ENCODE data around the gene OR2H2. TPM values are rescaled to one million over a fixed set of nuclear protein-coding genes. Genes with fewer than 3 reads are reported as not detected.

Gene OR2H2
- total RNA-seq, 2 experiments from 2014 or later: not detected

- CTCF ChIA-PET: interaction anchor here (0.9 to 3.4 kb wide), 3 partner anchors 17 to 43 kb away, joined by 3 to 25 read pairs (median 20); no protein-coding TSS in a partner anchor
- DNase-seq: no peak
- Mint-ChIP-seq H3K36me3 (peaks cover 4% of the 10 kb centered on the region), H3K9me3 (no peaks in the 10 kb centered on the region), H3K4me1 (ENCODE audit: low read depth) (peaks cover 42% of the 10 kb centered on the region), H3K27me3 (peaks cover 2% of the 10 kb centered on the region), H3K4me3 (peak overlapping the region; percentile 75), H3K27ac (peak overlapping the region; percentile 43)
- POLR2A ChIA-PET: interaction anchor here (1.5 kb wide), 1 partner anchor 16 kb away, joined by 4 read pairs; no protein-coding TSS in a partner anchor
- intact Hi-C loops (cut with micrococcal nuclease): loop anchor here (1.0 kb wide), 1 partner anchor 17 kb away; no protein-coding TSS in a partner anchor
Measured at GRCh38 chr6:29633534-29633905, 48.6 kb downstream of the OR2H2 start.

DNA sequence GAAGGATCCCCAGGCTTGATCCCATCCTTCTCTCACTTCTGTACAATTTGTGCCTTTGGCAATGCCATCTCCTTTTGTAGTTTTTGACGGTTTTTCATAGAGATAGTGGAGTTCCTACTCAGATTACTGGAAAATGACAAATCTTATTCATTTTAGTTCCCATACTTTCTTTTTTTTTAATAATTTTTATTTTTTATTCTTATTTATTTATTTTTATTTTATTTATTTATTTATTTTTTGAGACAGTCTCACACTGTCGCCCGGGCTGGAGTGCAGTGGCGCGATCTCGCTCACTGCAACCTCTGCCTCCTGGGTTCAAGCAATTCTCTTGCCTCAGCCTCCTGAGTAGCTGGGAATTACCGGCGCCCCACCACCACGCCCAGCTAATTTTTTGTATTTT is 52.3 kb downstream of the OR2H2 start:
- intact Hi-C loops (cut with micrococcal nuclease): no loop called here
- no peak overlapping the region for H3K27ac Mint-ChIP-seq

More for the DNA sequence above, 52.3 kb downstream of the OR2H2 start:
- no peak for DNase-seq
- H3K4me1 Mint-ChIP-seq (ENCODE audit: low read depth): peaks cover 17% of the 10 kb centered on the region
- no peaks in the 10 kb centered on the region for H3K36me3 Mint-ChIP-seq
- no peak overlapping the region for H3K4me3 Mint-ChIP-seq
- ChIA-PET POLR2A (no interaction called here), CTCF (interaction anchor here (8.5 kb wide), 1 partner anchor 15 kb away, joined by 150 read pairs; no protein-coding TSS in a partner anchor)
- no peaks in the 10 kb centered on the region for H3K27me3 Mint-ChIP-seq
- H3K9me3 Mint-ChIP-seq: no peaks in the 10 kb centered on the region

Other genes with a start within 250 kb of the OR2H2 start
- gene OR5V1, start 216.3 kb upstream of the OR2H2 start, total RNA-seq: not detected
- gene OR12D3, start 209.8 kb upstream of the OR2H2 start, total RNA-seq: not detected
- gene OR12D2, start 189.5 kb upstream of the OR2H2 start, total RNA-seq: not detected
- not detected for gene OR12D1, start 170.2 kb upstream of the OR2H2 start, total RNA-seq
- gene OR10C1, start 145.8 kb upstream of the OR2H2 start, total RNA-seq: not detected
- not detected for gene OR11A1, start 128.1 kb upstream of the OR2H2 start, total RNA-seq
- not detected for gene OR2H1, start 128.0 kb upstream of the OR2H2 start, total RNA-seq
- gene MAS1L, start 97.2 kb upstream of the OR2H2 start, total RNA-seq: not detected
- gene UBD, start 25.4 kb upstream of the OR2H2 start, total RNA-seq: under 1 TPM; 0.59 to 0.70 TPM
- 10 to 100 TPM; 21.1 to 23.5 TPM for gene GABBR1, start 48.1 kb downstream of the OR2H2 start, total RNA-seq
- not detected for gene MOG, start 72.0 kb downstream of the OR2H2 start, total RNA-seq
- gene ZFP57, start 96.0 kb downstream of the OR2H2 start, total RNA-seq: not detected
- gene HLA-F, start 138.3 kb downstream of the OR2H2 start, total RNA-seq: 100 to 1,000 TPM; 256 to 270 TPM
- under 1 TPM; 0.19 to 0.38 TPM for gene HLA-G, start 242.7 kb downstream of the OR2H2 start, total RNA-seq

Data from activated CD4-positive, alpha-beta memory T cell treated with anti-CD3 and anti-CD28 coated beads for 36 hours (primary cell).